Measurements from ENCODE around the gene FYCO1.

The FYCO1 gene

GRCh38 chr3:45911511-45912226 is 84.0 kb downstream of the FYCO1 start:
- no peak for DNase-seq

GRCh38 chr3:45910892-45911291 is 84.7 kb downstream of the FYCO1 start:
- DNase-seq: no peak

GRCh38 chr3:45909542-45909941 is 86.1 kb downstream of the FYCO1 start:
- DNase-seq: no peak

GRCh38 chr3:45908761-45909160 is 86.9 kb downstream of the FYCO1 start:
- DNase-seq: no peak

- DNase-seq: no peak
These were observed 87.6 kb downstream of the FYCO1 start for GRCh38 chr3:45907769-45908705.

- DNase-seq: no peak
These were observed 88.8 kb downstream of the FYCO1 start for GRCh38 chr3:45906681-45907407.

- no peak for DNase-seq
These were observed 89.9 kb downstream of the FYCO1 start for GRCh38 chr3:45905755-45906154.

GRCh38 chr3:45904931-45905330 is 90.7 kb downstream of the FYCO1 start:
- DNase-seq: no peak

- DNase-seq: no peak
These were observed 98.7 kb downstream of the FYCO1 start for GRCh38 chr3:45896956-45897355.

GRCh38 chr3:45895686-45896468 is 99.7 kb downstream of the FYCO1 start:
- DNase-seq: no peak

- DNase-seq: no peak
These were observed 101.6 kb downstream of the FYCO1 start for GRCh38 chr3:45894015-45894414.

- DNase-seq: no peak
These were observed 103.5 kb downstream of the FYCO1 start for GRCh38 chr3:45892161-45892560.

GRCh38 chr3:45890405-45890804 is 105.2 kb downstream of the FYCO1 start:
- no peak for DNase-seq

GRCh38 chr3:45889337-45889736 is 106.3 kb downstream of the FYCO1 start:
- DNase-seq: no peak

GRCh38 chr3:45887759-45888511 is 107.7 kb downstream of the FYCO1 start:
- DNase-seq: no peak

- no peak for DNase-seq
These were observed 108.3 kb downstream of the FYCO1 start for GRCh38 chr3:45887285-45887684.

- no peak for DNase-seq
These were observed 109.5 kb downstream of the FYCO1 start, which contains the start of gene CCR9 for GRCh38 chr3:45885979-45886705. Gene CCR9, plus strand, starts transcription at chr3:45886543. Its CDS starts 8,391 bp downstream, at chr3:45894934.

- DNase-seq: no peak
These were observed 111.0 kb downstream of the FYCO1 start for GRCh38 chr3:45884368-45885201.

- DNase-seq: no peak
These were observed 114.3 kb downstream of the FYCO1 start for GRCh38 chr3:45881078-45882022.
